ENCODE results near the gene ZFAND3.
"Not testable (repeated sequence)": the region's sequence is repeated elsewhere in the genome, so short reads cannot be mapped to it uniquely, and the experiment has no call there.

The ZFAND3 gene

DNA sequence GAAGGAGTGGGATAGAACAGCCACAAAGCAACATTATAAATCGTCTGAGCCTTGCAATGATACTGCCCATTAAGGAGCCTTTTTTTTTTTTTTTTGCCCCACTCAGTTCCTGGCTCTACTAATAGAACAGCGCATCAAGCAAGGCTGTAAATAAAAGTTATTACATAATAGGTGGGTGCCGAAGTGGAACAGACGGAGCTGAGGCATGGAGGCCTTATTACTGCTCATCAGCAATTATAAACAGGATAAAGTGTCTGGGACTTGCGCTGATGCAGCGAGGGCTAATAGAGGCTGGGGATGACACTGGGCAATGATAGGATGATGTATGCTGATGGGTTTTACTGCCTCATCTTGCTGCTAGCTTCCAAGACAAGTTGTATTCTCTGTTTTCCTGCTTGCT is 272.1 kb downstream of the ZFAND3 start:
- DNase-seq (ENCODE audit: low spot score), result no peak

DNA sequence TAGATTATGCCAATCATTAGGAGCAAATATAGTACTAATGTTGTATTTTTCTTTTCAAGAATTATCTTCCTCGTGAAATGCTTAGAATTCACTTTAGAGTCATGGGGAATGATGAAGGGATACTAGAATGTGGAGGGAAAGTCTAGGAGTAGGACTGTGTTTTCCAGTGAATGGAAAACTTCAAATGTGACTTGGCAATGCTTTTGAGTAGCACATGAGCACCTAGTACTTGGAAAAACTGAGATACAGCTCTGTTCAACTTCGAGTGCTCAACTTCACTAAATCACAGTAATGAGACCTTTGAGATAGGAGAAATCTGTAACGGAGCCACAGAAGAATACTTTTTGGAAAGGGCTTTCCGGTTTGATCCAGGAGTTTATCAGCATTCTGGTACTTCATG is 272.9 kb downstream of the ZFAND3 start:
- DNase-seq (ENCODE audit: low spot score), result no peak

DNA sequence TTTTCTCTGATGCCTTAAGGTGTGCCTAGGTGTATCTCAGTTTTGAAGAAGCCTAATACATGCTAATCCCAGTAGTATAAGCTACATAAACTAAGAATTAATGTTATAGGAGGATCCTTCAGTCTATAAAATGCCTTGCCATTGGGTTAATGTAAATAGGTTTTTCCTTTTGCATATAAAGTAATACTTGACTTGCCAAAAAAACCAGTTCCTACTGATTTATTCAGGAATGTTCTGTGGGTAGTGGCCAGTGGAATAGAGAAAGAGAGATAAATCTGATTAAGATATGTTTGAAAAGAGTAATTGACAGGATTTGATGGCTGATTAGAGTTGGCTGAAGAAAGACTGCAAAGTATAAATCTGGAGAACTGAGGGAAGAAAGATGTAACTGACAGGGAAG is 273.4 kb downstream of the ZFAND3 start:
- no peak for DNase-seq (ENCODE audit: low spot score)

DNA sequence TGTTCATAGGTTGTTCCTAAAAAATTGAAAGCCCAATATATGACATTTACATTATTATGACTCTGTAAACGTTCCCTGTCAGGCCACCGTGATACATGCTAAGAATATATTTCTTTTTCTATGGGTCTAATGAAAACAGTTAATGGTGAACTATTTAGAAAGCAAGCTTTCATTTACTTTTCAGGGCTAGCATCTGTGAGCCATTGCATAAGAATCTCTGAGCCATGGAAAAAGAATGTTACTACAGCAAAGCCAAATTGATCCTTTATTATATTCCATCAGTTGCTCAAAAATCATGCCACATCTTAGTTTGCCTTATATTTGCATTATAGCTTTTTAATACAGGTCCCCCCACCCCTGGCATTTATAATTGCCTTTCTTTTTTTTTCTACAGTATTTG is 275.5 kb downstream of the ZFAND3 start:
- no peak for DNase-seq (ENCODE audit: low spot score)

DNA sequence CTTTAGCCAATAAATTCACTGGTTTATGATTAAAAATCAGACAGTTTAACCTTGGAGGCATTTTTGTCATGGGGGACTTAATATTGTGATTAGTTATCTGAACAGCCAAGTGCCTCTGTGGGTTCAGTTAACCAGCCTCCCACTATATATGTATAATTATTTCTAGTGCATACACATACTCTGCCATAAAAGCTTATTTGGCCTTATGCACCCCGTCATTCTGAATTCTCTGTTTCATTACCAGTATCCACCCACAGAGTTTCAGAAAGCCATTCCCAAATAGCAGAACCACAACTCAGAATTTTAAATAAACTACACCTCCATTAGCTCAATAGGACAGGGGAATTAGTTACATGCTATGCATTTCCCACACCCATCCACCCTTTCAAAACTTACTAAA is 279.7 kb downstream of the ZFAND3 start:
- DNase-seq (ENCODE audit: low spot score), result no peak

DNA sequence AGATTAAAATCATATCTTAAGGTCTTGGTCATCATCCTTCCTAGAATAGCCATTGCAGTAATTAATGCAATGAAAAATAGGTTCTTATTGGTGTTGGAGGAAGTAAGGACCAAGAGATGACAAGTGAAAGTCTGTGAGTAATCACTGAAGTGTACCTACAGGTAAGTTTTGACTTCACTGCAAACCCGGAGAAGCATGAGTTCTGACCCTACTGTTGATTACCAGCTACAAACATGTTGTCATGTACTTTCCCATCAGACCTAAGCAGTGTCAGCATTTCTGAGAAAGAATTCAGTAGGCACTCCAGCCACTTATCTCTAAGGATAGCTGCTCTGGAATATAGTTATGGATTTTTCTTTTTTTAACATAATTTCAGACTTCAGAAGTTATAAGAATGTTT is 280.9 kb downstream of the ZFAND3 start:
- no peak for DNase-seq (ENCODE audit: low spot score)

DNA sequence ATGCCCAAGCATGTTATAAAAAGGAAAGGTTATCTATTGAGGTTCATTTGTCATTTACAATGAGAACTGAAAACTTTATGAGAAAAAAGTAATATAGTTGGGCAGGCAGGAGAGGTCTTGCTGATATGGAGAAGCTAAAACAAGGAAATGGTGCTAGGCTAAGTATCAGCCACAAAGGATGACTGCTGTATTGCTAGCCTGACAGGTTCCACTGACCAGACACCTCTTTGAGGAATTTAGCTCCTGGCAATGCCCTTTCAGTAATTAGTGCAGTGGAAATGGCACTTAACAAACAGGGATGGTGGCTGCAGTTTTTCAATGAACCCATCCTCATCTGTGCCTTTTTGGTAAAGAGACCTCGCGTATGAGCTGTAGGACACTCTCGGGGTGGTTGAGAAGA is 284.4 kb downstream of the ZFAND3 start:
- no peak for DNase-seq (ENCODE audit: low spot score)

DNA sequence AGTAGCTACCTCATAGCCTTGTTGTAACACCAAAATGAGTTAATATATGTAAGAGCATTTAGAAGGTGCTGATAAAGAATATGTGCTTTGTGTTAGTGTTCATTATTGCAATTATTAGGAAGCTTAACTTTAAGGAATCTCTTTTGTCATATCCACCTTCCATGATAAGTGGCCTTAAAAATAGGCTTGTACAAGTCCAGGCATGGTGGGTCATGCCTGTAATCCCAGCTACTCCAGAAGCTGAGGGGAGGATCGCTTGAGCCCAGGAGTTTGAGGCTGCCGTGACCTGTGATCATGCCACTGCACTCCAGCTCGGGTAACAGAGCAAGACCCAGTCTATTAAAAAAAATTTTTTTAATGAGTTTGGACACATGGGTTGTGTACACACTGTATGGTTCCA is 285.5 kb downstream of the ZFAND3 start:
- no peak for DNase-seq (ENCODE audit: low spot score)

DNA sequence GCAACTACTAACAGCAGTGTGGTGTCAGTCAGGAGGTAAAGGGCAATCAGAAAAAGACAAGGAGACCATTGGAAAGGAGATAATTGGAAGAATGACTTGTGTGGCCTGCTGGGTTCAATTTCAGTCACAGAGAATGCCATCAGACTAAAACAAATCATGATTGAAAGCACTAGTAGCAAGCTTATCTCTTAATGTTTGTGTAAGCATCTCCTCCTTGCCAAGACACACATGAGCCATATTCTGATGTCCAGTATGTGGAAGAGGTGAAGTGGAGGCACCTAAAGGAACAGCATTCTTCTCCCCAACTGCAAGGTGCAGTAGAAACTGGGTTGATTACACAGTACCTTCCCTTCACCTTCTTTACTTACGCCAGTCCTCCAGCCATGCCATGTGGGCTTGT is 287.5 kb downstream of the ZFAND3 start:
- DNase-seq (ENCODE audit: low spot score), result no peak

DNA sequence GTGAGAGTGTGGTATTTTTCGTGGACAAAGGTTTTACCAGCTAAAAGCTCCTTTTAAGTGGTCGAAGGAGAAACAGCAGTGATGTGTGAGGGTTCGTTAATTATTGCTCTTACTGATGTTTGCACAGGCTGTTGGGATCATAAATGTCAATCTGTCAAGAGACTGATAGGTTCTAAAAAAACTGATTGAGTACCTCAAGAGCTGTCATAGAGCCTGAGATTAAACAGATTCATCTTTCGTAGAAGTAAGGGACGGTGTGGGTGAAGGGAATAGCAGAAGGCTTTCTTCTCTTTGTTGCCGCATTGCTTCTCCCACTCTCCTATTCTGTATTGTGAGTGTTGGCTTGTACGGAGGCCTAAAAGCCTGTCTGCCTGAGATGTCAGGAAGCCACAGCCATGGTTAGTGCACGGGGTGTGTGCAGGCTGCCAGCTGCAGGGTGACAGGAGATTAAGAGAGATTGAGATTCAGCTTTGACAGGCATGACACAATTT is 291.0 kb downstream of the ZFAND3 start:
- DNase-seq (ENCODE audit: low spot score), result no peak

DNA sequence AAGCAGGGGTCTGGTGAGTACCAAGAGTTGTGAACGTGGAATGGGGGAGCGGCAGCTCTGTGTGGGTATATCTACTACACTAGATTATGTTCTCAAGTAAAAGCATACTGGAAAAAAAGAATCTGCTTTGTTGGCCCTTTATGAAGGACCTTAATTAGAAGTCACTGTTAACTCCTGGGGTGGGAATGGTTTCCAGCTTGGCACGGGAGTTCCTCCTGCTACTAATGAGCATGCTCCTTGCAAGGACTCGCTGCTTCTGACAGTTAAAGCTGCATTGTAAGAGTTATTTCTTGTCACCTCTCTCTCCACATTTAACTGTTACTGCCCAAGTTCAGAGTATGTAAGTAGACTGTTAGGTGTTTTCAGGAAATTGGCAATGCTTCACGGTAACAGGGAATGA is 292.7 kb downstream of the ZFAND3 start:
- DNase-seq (ENCODE audit: low spot score), result no peak

DNA sequence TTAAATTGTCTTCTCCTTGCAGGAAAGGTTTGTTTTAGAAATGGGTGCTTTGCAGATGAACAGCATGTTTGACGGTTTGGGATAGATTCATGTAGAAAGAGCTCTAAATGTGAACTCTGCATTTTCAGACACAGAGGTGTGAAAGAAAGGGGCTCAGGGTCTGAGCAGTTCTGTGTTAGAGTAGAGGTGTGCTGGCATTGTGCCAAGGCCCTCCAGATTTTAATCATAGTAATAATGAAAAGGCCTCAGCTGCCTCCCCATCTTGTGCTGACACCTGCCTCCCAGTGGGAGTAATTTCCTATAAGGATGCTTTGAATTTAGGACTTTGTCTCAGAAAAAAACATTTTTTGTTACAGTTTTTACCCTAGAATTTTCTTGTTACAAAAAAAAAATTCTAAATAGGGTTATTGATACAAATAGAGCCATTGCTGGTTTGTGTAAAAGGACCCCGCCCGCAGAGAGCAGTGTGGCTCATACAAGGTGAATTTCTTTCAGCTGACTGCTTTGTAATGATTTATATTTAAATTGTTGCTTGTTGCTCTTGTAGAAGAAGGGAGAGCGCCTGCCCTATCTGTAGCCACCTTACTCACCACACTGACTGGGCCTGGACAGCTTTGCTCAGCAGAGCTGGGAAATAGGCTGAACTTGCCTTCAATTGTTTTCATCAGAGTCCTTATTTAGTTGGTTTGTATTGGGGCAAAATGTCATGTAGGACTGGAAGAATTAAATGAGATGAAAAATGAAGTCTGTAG is 294.5 kb downstream of the ZFAND3 start:
- no peak for DNase-seq (ENCODE audit: low spot score)

DNA sequence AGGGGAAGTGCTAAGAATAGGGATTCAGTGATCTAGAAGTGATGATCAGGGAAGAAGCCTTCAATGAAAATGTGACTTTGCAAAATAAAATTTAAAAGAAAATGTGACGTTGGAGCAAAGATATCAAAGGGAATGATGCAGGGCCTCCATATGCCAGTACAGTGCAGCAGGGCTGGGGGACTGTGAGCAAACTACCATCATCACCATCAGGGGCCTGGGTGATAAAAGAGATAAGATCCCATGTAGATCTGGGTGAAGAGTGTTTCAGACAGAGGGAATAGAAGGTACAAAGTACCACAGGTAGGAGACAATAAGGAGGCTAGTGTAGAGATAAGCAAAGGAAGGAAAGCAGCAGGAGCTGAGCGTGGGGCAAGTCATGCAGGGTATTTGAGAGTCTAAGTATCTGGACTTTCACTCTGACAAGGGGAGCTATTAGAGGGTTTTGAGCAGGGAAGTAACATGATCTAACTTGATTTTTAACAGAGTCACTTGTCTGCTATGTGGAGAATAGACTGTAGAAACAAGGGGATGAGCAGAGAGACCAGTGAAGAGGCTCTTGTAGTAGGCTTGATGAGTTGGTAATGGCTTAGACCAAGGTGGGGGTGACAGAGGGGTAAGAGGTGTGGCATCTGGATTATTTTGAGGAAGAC is 295.6 kb downstream of the ZFAND3 start:
- no peak for DNase-seq (ENCODE audit: low spot score)

DNA sequence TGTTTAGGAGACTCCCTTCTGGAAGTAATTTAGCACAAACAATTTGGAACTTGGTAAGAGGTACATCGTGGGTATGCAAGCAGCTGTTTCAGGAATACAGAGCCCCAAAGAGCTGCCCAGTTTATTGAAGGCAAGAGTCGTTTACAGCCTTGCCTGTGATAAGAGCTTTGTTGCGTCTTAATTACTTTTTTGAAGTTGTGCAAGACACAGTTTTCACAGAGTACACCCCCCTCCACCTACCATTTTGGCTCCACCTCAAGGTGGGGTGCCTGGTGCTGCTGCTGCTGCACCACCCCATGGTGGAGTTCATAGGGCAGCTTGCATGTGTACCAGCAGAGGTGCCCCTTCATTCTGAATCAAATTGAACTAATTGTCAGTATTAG is 296.1 kb downstream of the ZFAND3 start:
- DNase-seq (ENCODE audit: low spot score), result no peak

DNA sequence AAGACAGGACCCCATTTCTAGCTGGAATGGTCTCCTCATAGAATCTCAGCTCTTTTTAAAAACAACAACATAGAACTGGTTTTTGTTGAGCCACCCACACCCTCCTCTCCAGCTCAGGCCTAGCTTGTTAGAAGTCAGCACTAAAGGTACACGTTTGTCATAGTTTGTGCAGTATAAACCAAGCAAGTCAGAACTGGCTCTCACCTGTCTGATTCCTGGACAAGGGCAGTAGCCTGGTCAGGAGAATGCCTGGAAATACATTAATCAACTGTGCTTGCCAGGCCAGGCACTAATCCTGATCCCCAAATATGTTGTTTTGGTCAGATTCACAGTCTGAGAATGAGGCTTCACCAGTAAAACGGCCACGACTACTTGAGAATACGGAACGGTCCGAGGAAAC is 296.7 kb downstream of the ZFAND3 start:
- DNase-seq (ENCODE audit: low spot score), result no peak

DNA sequence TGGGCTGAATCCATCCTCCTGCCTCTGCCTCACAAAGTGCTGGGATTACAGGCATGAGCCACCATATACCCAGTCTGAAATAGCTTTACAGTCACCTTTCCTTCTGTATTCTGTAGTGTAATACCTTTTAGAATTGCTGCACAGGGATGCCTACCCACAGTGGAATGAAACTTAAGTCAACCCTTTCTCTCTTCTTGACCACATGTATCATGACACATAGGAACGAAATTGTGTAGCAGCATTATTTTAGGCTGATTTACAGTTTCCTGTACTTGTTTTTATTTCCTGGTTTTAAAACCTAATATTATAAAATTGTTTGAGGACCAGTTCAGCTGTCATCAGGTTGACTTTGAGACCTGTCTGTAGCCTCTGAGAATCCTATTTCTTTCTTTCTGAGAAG is 297.8 kb downstream of the ZFAND3 start:
- no peak for DNase-seq (ENCODE audit: low spot score)

DNA sequence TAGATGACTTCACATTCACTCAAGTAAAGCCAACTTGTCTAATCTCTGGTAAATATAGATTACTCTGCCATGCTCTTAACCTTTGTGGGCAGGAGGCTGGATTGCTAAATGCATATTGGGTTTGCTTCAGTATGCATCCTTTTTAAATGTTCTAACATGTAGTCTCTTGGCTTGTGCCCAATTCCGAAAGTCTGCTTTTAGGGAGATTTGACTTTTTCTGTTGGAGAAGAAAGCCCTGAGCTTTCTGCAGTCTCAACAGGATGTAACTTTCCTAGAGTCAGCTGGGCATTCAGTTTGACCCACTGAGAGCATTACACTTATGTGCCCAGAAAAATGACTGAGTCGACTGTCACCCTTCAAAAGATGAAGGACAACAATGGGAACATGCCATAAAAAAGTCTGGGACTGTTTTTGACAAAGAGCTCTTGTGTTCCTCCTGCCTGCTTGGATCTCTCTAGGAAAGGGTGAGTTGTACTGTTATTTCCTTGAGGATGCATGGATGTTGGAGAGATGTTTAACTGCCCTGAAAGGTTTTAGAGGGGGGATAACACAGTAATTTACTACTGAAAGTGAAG is 299.4 kb downstream of the ZFAND3 start:
- no peak for DNase-seq (ENCODE audit: low spot score)

DNA sequence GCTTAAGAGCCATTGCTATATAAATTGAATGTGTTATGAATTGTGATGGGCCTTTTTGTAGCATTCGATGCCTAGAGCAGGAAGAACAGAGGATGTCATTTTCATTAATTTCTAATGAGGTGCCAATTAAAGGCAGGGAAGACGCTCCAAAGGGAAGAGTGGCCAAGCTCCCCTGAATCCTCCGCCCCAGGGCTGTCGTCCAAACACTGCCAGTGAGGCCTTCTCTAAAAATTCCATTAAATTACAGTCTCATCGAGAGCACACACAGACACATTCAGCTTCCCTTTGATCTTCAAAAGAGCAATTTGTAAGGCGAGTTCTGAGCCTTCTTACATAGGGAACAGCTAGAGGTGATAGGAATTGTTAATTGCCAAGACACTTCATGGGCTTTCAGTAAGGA is 300.0 kb downstream of the ZFAND3 start:
- DNase-seq (ENCODE audit: low spot score), result no peak

DNA sequence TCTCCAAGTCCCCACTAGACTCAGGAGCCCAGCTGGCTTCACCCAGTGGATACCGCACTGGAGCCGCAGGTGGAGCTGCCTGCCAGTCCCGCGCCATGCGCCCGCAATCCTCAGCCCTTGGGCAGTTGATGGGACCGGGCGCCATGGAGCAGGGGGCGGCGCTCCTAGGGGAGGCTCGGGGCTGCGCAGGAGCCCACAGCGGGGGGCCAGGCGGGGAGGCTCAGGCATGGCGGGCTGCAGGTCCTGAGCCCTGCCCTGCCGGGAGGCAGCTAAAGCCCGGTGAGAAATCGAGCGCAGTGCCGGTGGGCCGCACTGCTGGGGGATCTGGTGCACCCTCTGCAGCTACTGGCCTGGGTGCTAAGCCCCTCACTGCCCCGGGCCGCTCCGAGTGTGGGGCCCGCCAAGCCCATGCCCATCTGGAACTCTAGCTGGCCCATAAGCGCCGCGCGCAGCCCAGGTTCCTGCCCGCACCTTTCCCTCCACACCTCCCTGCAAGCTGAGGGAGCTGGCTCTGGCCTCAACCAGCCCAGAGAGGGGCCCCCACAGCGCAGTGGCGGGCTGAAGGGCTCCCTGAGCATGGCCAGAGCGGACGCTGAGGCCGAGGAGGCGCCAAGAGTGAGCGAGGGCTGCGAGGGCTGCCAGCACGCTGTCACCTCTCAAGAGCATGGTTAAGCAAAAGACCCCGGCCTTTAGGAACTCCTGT is 304.8 kb downstream of the ZFAND3 start:
- not testable (repeated sequence) for DNase-seq (ENCODE audit: low spot score)

DNA sequence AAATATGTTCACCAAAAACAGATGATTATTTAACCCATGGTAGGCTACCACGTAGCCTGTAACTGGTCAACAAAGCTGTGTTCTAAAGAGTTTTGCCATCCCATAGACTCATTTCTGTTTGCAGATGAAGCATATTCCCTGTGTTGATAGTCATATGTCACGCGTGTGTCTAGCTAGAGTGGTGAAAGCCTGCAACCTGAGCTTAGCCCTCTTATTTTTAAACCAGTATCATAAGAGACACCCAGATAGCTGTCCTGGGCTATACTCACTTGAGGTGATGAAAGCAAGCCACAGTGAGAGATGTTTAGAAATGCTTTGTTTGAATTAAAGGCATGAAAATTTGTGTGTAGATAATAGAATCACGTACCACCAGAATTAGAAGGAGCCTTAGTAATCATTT is 307.8 kb downstream of the ZFAND3 start:
- no peak for DNase-seq (ENCODE audit: low spot score)

DNA sequence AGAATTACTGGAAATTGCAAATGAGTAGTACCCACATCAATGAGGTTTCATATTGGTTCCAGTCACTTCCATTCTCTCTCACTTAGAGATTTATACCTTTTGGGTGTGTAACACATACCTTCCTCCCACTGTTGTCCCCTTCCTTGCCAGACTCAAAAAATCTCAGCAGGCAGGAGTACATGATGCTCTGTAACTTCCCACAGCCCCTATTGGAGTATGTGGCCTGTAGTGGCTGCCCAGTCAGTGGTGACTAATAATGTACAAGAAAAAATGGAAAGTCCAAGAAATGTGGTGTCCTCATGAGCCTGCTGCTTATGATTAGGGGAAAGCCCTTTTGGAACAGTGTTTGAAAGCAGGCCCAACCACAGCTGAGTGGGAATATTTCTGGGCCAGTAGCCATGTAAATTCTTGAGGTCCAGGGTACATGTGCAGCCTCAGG is 312.0 kb downstream of the ZFAND3 start:
- DNase-seq (ENCODE audit: low spot score), result no peak

DNA sequence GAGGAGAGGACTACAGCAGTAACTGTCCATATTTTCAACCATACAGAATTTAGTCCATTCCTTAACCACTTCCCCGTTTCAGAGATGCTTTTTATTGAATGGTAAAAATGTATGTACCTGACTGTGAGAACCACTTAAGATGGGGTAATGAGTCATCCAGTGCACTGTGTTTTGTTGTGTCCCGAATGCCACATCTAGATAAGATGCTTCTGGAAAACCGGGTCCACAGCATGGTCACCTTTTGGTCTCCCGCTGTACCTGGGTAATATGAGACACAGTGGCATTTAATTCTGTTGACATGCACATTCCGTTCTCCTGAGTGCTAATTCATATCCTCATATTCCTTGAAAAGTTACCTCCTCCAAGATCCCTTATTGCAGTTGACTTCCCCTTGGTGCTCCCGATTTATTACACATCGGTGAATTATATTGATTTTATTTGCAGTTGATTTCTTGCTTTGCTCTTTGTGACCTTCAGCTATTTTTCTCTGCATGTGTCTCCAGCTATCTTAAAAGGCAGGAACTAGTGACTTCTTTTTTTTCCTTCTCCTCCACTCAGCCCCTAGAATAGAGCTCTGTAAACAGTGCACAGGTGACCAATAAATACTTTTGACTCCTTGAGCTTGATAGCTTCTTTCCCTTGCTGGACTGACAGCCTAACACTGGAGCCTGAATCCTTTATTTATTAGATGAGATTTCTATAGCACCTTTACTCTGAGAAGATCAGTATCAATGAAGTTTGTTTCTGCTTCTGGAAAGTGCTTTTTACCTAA is 314.6 kb downstream of the ZFAND3 start:
- DNase-seq (ENCODE audit: low spot score), result no peak
